ENCODE measurements around the gene GULP1.
A peak's percentile ranks its signal among the peaks of the same experiment; 100 is the strongest.
"Not testable (repeated sequence)": the region's sequence is repeated elsewhere in the genome, so short reads cannot be mapped to it uniquely, and the experiment has no call there.

Gene GULP1

GRCh38 chr2:188527141-188527540, 235.5 kb downstream of the GULP1 start:
- DNase-seq (ENCODE audit: low read depth, low spot score) = peak; percentile 17

- no peak for DNase-seq (ENCODE audit: low read depth, low spot score)
Observed at GRCh38 chr2:188527581-188527993, 235.9 kb downstream of the GULP1 start.

- DNase-seq (ENCODE audit: low read depth, low spot score) = no peak
Observed at GRCh38 chr2:188529710-188530109, 238.0 kb downstream of the GULP1 start.

- no peak for DNase-seq (ENCODE audit: low read depth, low spot score)
Observed at GRCh38 chr2:188534875-188535274, 243.2 kb downstream of the GULP1 start.

GRCh38 chr2:188551671-188552070, 260.0 kb downstream of the GULP1 start:
- DNase-seq (ENCODE audit: low read depth, low spot score) = no peak

GRCh38 chr2:188557081-188557480, 265.4 kb downstream of the GULP1 start:
- DNase-seq (ENCODE audit: low read depth, low spot score) = no peak

GRCh38 chr2:188559455-188559854, 267.8 kb downstream of the GULP1 start:
- not testable (repeated sequence) for DNase-seq (ENCODE audit: low read depth, low spot score)

- no peak for DNase-seq (ENCODE audit: low read depth, low spot score)
Observed at GRCh38 chr2:188561473-188561979, 269.9 kb downstream of the GULP1 start.

- no peak for DNase-seq (ENCODE audit: low read depth, low spot score)
Observed at GRCh38 chr2:188569431-188570165, 277.9 kb downstream of the GULP1 start.

- DNase-seq (ENCODE audit: low read depth, low spot score) = no peak
Observed at GRCh38 chr2:188570370-188570769, 278.7 kb downstream of the GULP1 start.

GRCh38 chr2:188571543-188572303, 280.0 kb downstream of the GULP1 start:
- no peak for DNase-seq (ENCODE audit: low read depth, low spot score)

- DNase-seq (ENCODE audit: low read depth, low spot score) = no peak
Observed at GRCh38 chr2:188572592-188572991, 280.9 kb downstream of the GULP1 start.

- DNase-seq (ENCODE audit: low read depth, low spot score) = no peak
Observed at GRCh38 chr2:188573453-188573852, 281.8 kb downstream of the GULP1 start.

- DNase-seq (ENCODE audit: low read depth, low spot score) = no peak
Observed at GRCh38 chr2:188576006-188576405, 284.3 kb downstream of the GULP1 start.

- DNase-seq (ENCODE audit: low read depth, low spot score) = peak; percentile 17
Observed at GRCh38 chr2:188576651-188577050, 285.0 kb downstream of the GULP1 start.

GRCh38 chr2:188577231-188577630, 285.6 kb downstream of the GULP1 start:
- DNase-seq (ENCODE audit: low read depth, low spot score) = no peak

- no peak for DNase-seq (ENCODE audit: low read depth, low spot score)
Observed at GRCh38 chr2:188580738-188581137, 289.1 kb downstream of the GULP1 start.

- no peak for DNase-seq (ENCODE audit: low read depth, low spot score)
Observed at GRCh38 chr2:188582211-188582610, 290.5 kb downstream of the GULP1 start.

GRCh38 chr2:188588235-188588634, 296.6 kb downstream of the GULP1 start:
- DNase-seq (ENCODE audit: low read depth, low spot score) = no peak

- DNase-seq (ENCODE audit: low read depth, low spot score) = no peak
Observed at GRCh38 chr2:188596054-188596453, 304.4 kb downstream of the GULP1 start.

- peak; percentile 65 for DNase-seq (ENCODE audit: low read depth, low spot score)
Observed at GRCh38 chr2:188598551-188598950, 306.9 kb downstream of the GULP1 start.

- DNase-seq (ENCODE audit: low read depth, low spot score) = no peak
Observed at GRCh38 chr2:188599140-188599539, 307.5 kb downstream of the GULP1 start.

All from astrocyte of the hippocampus (primary cell).